HG02852 (cell line): Measurements from ENCODE around the gene GPR137C.
"Not testable (repeated sequence)": the region's sequence is repeated elsewhere in the genome, so short reads cannot be mapped to it uniquely, and the experiment has no call there.

ENCODE experiments used
- ATAC-seq: cut with Tn5 transposase; IDR thresholded peaks from one replicate; pipeline ENCODE4 v1.9.1; 2021; ENCODE audit warnings: mild to moderate bottlenecking, moderate library complexity; ENCODE audit not compliant: unreplicated experiment

GPR137C gene

GRCh38 chr14:52558688-52559087 is 6.1 kb downstream of the GPR137C start:
- no peak for ATAC-seq

- no peak for ATAC-seq
These were observed 10.5 kb downstream of the GPR137C start for GRCh38 chr14:52563120-52563519.

GRCh38 chr14:52568454-52568853 is 15.8 kb downstream of the GPR137C start:
- not testable (repeated sequence) for ATAC-seq

GRCh38 chr14:52575858-52576257 is 23.2 kb downstream of the GPR137C start:
- no peak for ATAC-seq

- ATAC-seq = no peak
These were observed 30.9 kb downstream of the GPR137C start for GRCh38 chr14:52583544-52583943.

GRCh38 chr14:52589646-52590045 is 37.0 kb downstream of the GPR137C start:
- no peak for ATAC-seq

- no peak for ATAC-seq
These were observed 37.7 kb downstream of the GPR137C start for GRCh38 chr14:52590318-52590717.

- no peak for ATAC-seq
These were observed 43.7 kb downstream of the GPR137C start for GRCh38 chr14:52596320-52596719.

- ATAC-seq = no peak
These were observed 44.2 kb downstream of the GPR137C start for GRCh38 chr14:52596861-52597260.

- ATAC-seq = no peak
These were observed 45.9 kb downstream of the GPR137C start for GRCh38 chr14:52598568-52598967.

GRCh38 chr14:52599974-52600373 is 47.3 kb downstream of the GPR137C start:
- no peak for ATAC-seq

- ATAC-seq = no peak
These were observed 49.5 kb downstream of the GPR137C start for GRCh38 chr14:52602131-52602530.

GRCh38 chr14:52607061-52607460 is 54.4 kb downstream of the GPR137C start:
- no peak for ATAC-seq

GRCh38 chr14:52609445-52610044 is 56.9 kb downstream of the GPR137C start:
- ATAC-seq = no peak

GRCh38 chr14:52610187-52610586 is 57.6 kb downstream of the GPR137C start:
- ATAC-seq = no peak

- ATAC-seq = no peak
These were observed 66.0 kb downstream of the GPR137C start for GRCh38 chr14:52618602-52619001.

GRCh38 chr14:52619687-52620086 is 67.1 kb downstream of the GPR137C start:
- ATAC-seq = no peak

GRCh38 chr14:52640137-52640536 is 87.5 kb downstream of the GPR137C start:
- ATAC-seq = no peak

GRCh38 chr14:52641745-52642144 is 89.1 kb downstream of the GPR137C start:
- no peak for ATAC-seq

GRCh38 chr14:52649511-52649910 is 96.9 kb downstream of the GPR137C start:
- no peak for ATAC-seq

- no peak for ATAC-seq
These were observed 98.1 kb downstream of the GPR137C start for GRCh38 chr14:52650774-52651173.

- no peak for ATAC-seq
These were observed 104.3 kb downstream of the GPR137C start for GRCh38 chr14:52656905-52657304.

GRCh38 chr14:52660325-52660724 is 107.7 kb downstream of the GPR137C start:
- ATAC-seq = no peak
